Activated naive CD8-positive, alpha-beta T cell treated with anti-CD3 and anti-CD28 coated beads, Interleukin-2, amount 10 ng/mL, durations not matched to agents 7 days and 5 days (primary cell): ENCODE measurements around the gene FXR1. TPM values are rescaled to one million over a fixed set of nuclear protein-coding genes. Genes with fewer than 3 reads are reported as not detected.

ENCODE experiments used
- ATAC-seq: fragments of 150-1000 bp; cut with Tn5 transposase; one replicate; pipeline ENCODE4 v1.10.0; 2021; ENCODE audit warnings: low read depth, moderate library complexity
- POLR2A ChIA-PET: fragments of 350-600 bp; sonication (Branson Sonifier 250); formaldehyde crosslinking; loops from one replicate; lab custom pipeline; 2021; ENCODE audit warnings: antibody characterized with exemption; lab: Charles Lee
- DNase-seq: peaks from one replicate; pipeline ENCODE4 v3.0.0; 2021
- H3K27ac Mint-ChIP-seq: one replicate; pipeline ENCODE4 v1.8.0; 2022; ENCODE audit warnings: mild to moderate bottlenecking, mixed read lengths
- H3K27me3 Mint-ChIP-seq: one replicate; pipeline ENCODE4 v1.8.0; 2022; ENCODE audit warnings: mild to moderate bottlenecking, moderate library complexity, mixed read lengths
- H3K36me3 Mint-ChIP-seq: one replicate; pipeline ENCODE4 v1.8.0; 2021; ENCODE audit warnings: mild to moderate bottlenecking, mixed read lengths
- H3K4me1 Mint-ChIP-seq: one replicate; pipeline ENCODE4 v1.8.0; 2021; ENCODE audit warnings: mixed read lengths
- H3K4me3 Mint-ChIP-seq: one replicate; pipeline ENCODE4 v1.8.0; 2022; ENCODE audit warnings: mild to moderate bottlenecking, moderate library complexity, mixed read lengths
- H3K9me3 Mint-ChIP-seq: one replicate; pipeline ENCODE4 v1.8.0; 2021; ENCODE audit warnings: mixed read lengths
- total RNA-seq, 2 experiments: library from RNA; stranded (reverse); gene quantifications; one replicate each; pipeline ENCODE4 v1.2.3, GENCODE V29; 2021

The FXR1 gene
- total RNA-seq, 2 experiments from 2014 or later = 140 TPM

DNA sequence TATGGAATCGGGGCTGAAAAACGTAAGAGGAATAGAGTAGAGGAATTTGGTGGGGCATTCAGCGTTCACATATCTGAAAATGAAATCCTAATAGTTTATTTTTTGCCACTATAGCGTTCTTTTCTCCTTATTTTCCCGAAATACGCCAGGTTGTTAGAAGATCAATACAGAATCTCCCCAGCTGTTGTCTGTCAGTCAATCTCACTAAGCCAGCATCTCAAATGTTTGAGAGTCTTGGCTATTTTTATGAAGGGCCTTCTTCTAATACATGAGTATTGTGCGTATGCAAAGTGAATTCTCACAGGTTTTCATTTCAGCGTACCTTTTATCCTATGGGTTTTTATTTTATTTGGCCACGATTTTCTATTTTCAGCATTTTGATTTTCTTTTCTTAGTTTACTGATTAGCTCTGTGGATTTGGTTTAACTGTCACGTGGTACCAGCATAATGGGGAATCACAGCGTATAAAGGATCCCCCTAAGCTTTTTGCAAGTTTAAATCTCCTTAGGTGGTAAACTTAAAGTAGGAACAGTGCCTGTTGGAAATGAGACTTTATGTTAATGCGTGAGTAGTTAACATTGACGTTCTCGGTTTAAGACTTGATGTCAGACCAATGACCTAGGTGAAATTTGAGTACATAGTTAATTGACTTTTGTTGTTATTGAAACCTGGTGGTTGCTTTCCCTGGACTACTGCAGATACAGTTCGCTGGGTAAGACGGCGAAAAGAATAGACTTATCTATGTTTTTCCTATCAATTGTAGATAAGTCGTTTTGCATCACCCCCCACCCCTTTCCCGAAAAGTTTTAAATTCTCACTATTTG, 1.3 kb downstream of the FXR1 start:
- H3K27me3 Mint-ChIP-seq = no peaks in the 10 kb centered on the region
- no peaks in the 10 kb centered on the region for H3K9me3 Mint-ChIP-seq
- peaks cover 31% of the 10 kb centered on the region for H3K4me1 Mint-ChIP-seq
- ATAC-seq = no peak
- POLR2A ChIA-PET = interaction anchor here (1.2 to 1.4 kb wide), 2 partner anchors 18 to 312 kb away, joined by 3 read pairs; partner anchors contain the start of gene TTC14
- peak overlapping the region; percentile 93 for H3K27ac Mint-ChIP-seq
- DNase-seq = no peak
- peaks cover 10% of the 10 kb centered on the region for H3K36me3 Mint-ChIP-seq
- peak overlapping the region; percentile 98 for H3K4me3 Mint-ChIP-seq

DNA sequence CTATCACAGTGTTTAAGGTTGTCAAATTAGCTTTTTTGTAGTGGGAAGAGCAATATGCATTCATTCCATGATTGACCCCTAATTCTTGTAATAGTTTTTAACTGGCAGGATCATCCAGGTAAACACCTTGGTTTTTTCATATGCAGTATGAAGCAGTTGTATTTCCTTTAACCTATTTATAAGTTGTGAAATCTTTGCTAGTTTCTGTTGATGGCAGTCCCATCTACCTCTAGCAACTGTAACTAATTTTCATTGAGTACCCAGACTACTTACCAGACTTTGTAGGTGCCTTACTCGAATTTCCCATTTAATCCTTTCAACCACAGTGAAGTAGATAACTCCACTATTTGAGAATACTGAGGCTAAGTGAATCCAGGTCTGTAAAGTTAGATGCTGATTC, 6.1 kb downstream of the FXR1 start:
- Mint-ChIP-seq H3K36me3 (peaks cover 13% of the 10 kb centered on the region), H3K27me3 (no peaks in the 10 kb centered on the region), H3K4me3 (no peak overlapping the region), H3K4me1 (peaks cover 24% of the 10 kb centered on the region), H3K27ac (no peak overlapping the region), H3K9me3 (no peaks in the 10 kb centered on the region)
- ATAC-seq = no peak
- DNase-seq = no peak
- POLR2A ChIA-PET = no interaction called here

DNA sequence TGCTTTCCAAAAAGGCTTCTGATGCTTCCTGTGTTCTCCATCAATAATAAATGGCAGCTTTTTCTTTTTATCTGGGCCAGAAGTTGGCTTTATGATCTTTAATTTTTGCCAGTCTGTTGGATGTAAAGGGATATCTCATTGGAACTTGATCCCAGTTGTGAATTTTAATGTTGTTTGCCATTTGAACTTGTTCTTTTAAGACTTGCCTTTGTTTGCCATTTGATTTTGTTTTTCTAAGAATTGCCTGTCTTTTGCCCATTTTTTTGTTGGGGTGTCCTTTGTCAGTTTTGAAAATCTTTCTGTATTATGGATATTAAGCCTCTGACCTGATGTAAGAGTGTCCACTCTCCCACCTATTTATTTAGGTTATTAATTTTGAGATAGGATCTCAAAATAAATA, 9.8 kb downstream of the FXR1 start:
- no peak for DNase-seq
- Mint-ChIP-seq H3K27ac (no peak overlapping the region), H3K36me3 (peaks cover 12% of the 10 kb centered on the region), H3K27me3 (no peaks in the 10 kb centered on the region), H3K4me3 (no peak overlapping the region), H3K9me3 (no peaks in the 10 kb centered on the region), H3K4me1 (peaks cover 6% of the 10 kb centered on the region)
- ATAC-seq = no peak
- POLR2A ChIA-PET = no interaction called here

DNA sequence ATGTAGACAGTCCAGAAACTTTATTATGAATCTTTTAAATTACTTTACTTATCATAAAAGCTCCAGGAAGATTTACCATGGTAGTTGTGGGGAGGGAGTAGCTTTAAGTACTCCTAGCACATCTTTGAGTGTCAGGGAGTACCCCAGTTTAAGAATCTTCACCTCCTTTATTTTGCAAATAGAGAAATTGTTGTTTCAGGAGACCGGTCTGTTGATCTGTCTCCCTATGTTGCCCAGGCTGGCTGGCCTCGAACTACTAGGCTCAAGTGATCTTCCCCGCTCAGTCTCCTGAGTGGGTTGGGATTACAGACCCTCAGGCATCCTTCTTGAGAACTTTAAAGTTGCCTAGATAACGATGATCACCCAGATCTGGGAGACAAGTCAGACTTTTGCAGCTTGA, 11.1 kb downstream of the FXR1 start:
- Mint-ChIP-seq H3K36me3 (peaks cover 15% of the 10 kb centered on the region), H3K27ac (no peak overlapping the region), H3K27me3 (no peaks in the 10 kb centered on the region), H3K4me1 (peaks cover 8% of the 10 kb centered on the region), H3K4me3 (no peak overlapping the region), H3K9me3 (peaks cover 2% of the 10 kb centered on the region)
- DNase-seq = no peak
- ATAC-seq = no peak
- POLR2A ChIA-PET = no interaction called here

DNA sequence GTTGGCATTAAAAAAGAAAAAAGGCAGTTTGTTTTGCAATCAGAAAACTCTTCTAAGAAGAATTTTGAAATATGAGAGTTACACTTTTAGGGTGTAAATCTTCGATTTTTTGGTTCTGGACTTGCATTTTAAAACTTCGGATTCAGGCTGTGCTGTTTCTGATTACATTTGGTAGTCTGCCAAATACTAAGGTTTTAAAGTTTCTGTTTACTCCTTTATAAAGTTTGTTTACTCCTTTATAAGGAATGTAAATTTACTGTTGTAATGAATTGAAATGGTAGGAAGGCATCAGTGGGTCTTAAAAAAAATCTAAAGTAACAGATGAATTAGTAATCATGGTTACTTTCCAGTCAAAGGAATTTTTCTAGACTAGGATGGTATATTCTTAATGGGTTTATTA, 14.1 kb downstream of the FXR1 start:
- peaks cover 2% of the 10 kb centered on the region for H3K9me3 Mint-ChIP-seq
- POLR2A ChIA-PET = no interaction called here
- H3K36me3 Mint-ChIP-seq = peaks cover 18% of the 10 kb centered on the region
- no peak for DNase-seq
- no peak overlapping the region for H3K27ac Mint-ChIP-seq
- no peak overlapping the region for H3K4me3 Mint-ChIP-seq
- H3K4me1 Mint-ChIP-seq = peaks cover 15% of the 10 kb centered on the region
- ATAC-seq = no peak
- no peaks in the 10 kb centered on the region for H3K27me3 Mint-ChIP-seq

DNA sequence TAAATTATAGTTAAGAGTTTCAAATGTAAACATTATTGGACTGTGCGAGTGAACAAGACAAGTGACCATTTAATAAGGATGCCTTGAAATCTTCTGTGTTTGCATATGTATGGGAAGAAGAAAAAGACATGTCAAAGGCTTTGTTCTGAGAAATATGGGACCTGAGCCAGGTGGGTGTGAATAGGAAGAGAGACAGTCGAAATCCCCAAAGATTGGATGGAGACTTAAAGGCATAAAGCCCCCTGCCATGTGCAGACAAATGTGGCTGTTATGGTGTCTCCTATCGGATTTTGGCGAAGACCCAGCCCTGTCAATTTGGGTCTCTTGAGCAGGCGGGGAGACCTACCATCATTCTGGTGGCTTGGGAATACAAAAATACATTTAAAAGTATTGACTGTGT, 16.9 kb downstream of the FXR1 start:
- no peak for DNase-seq
- POLR2A ChIA-PET = no interaction called here
- H3K36me3 Mint-ChIP-seq = peaks cover 12% of the 10 kb centered on the region
- H3K4me1 Mint-ChIP-seq = peaks cover 18% of the 10 kb centered on the region
- peaks cover 2% of the 10 kb centered on the region for H3K9me3 Mint-ChIP-seq
- no peak for ATAC-seq
- no peaks in the 10 kb centered on the region for H3K27me3 Mint-ChIP-seq
- H3K27ac Mint-ChIP-seq = no peak overlapping the region
- no peak overlapping the region for H3K4me3 Mint-ChIP-seq

DNA sequence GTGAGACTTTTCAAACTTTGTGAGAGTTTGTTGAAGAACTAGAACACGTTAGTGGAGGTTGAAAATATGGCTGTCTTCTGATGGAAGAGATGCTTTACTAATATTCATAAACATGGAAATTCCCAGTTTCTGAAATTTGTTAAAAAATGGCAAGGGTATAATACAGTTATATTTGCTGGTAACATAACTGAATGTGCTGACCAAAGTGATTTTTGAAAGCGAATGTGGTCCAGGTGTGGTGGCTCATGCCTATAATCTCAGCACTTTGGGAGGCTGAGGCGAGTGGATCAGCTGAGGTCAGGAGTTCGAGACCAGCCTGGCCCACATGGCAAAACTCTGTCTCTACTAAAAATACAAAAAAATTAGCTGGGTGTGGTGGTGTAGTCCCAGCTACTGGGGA, 18.1 kb downstream of the FXR1 start:
- DNase-seq (no peak), ATAC-seq (no peak)
- POLR2A ChIA-PET = no interaction called here
- H3K9me3 Mint-ChIP-seq = peaks cover 2% of the 10 kb centered on the region
- H3K27ac Mint-ChIP-seq = no peak overlapping the region
- peaks cover 15% of the 10 kb centered on the region for H3K36me3 Mint-ChIP-seq
- H3K27me3 Mint-ChIP-seq = no peaks in the 10 kb centered on the region
- H3K4me1 Mint-ChIP-seq = peaks cover 18% of the 10 kb centered on the region
- no peak overlapping the region for H3K4me3 Mint-ChIP-seq

DNA sequence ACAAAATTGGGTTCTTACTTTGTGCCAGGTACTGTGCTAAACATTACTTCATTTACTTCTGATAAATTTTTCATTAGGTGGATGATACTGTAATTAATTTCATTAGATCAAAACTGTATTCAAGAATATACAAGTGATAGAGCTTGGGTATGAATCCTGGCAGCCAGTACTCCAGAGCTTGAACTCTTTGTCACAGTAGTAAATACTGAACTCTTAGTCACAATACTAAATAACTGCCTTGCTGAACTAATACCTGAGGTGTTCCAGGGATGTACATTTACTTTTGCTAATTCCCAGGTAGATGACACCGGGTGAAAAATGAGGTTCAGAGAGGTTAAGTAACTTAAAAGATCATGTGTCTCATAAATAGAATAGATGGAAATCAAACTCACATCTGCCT, 20.3 kb downstream of the FXR1 start:
- Mint-ChIP-seq H3K27ac (no peak overlapping the region), H3K36me3 (peaks cover 25% of the 10 kb centered on the region), H3K27me3 (no peaks in the 10 kb centered on the region), H3K4me1 (peaks cover 15% of the 10 kb centered on the region), H3K4me3 (no peak overlapping the region), H3K9me3 (peaks cover under 1% of the 10 kb centered on the region)
- no peak for DNase-seq
- ATAC-seq = no peak
- POLR2A ChIA-PET = no interaction called here

DNA sequence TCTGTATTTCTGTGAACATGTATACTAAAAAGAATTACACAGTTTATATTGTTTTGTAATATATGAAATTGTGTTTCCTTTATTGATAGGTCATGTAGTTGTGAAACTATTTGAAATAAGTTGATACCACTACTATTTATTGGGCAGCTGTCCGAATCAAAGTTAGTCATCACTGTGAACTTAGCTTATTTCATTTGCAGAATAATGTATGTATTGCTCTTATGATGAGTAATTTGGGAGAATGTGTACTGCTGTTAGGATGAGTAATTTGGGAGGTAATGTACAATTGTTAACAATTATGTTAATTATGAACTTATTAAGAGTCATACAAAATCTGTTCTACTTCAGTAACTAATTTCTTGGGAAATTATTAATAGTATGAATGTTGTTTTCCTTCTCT, 22.2 kb downstream of the FXR1 start:
- ATAC-seq (no peak), DNase-seq (no peak)
- no peak overlapping the region for H3K4me3 Mint-ChIP-seq
- H3K9me3 Mint-ChIP-seq = no peaks in the 10 kb centered on the region
- H3K27ac Mint-ChIP-seq = no peak overlapping the region
- peaks cover 12% of the 10 kb centered on the region for H3K4me1 Mint-ChIP-seq
- POLR2A ChIA-PET = no interaction called here
- H3K36me3 Mint-ChIP-seq = peaks cover 24% of the 10 kb centered on the region
- no peaks in the 10 kb centered on the region for H3K27me3 Mint-ChIP-seq

DNA sequence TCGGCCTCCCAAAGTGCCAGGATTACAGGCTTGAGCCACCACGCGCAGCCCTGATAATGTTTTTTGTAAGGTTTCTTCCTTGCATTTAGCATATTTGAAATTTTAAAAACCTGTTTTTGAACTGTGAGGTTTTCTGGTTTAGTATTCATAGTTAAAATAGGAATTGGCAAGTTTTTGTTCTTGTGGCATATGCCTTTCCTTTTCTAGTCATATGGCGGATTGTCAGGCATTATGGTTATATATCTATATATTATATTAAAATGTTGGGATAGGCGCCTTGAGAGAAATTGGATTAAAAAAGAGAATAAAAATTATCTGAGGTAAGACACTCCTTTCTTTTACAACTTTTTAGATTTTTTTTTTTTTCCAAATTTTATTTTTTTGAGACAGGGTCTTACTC, 28.4 kb downstream of the FXR1 start:
- Mint-ChIP-seq H3K9me3 (no peaks in the 10 kb centered on the region), H3K27ac (no peak overlapping the region), H3K36me3 (peaks cover 40% of the 10 kb centered on the region), H3K4me3 (no peak overlapping the region), H3K27me3 (no peaks in the 10 kb centered on the region), H3K4me1 (peaks cover 1% of the 10 kb centered on the region)
- no peak for DNase-seq
- POLR2A ChIA-PET = no interaction called here
- no peak for ATAC-seq

DNA sequence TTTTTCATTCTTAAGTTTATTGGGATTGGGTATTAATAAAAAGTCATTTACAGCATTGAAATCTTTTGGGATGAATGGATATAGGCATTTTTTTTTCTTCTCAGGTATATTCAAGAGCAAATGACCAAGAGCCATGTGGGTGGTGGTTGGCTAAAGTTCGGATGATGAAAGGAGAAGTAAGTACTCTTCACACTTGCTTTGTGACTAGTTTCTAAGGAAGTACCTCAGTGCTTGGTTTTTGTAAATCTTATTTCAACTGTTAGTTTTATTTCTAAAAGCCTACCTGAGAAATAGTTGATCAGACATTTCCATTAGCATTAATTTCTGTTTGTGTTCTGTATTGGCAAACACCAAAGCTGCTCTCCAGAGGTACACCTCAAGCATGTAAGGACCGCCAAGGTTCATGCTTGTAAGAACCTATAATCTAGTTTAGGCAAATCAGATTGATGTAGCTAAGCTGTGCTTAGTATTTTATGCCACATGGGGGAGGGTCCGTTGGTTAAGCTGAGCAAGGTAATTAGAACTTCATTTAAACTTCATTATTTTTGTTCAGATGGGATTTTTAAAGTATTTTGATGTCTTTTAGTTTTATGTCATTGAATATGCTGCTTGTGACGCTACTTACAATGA, 35.4 kb downstream of the FXR1 start:
- peaks cover 7% of the 10 kb centered on the region for H3K4me1 Mint-ChIP-seq
- no peak overlapping the region for H3K4me3 Mint-ChIP-seq
- H3K9me3 Mint-ChIP-seq = no peaks in the 10 kb centered on the region
- peaks cover 40% of the 10 kb centered on the region for H3K36me3 Mint-ChIP-seq
- ATAC-seq (no peak), DNase-seq (no peak)
- POLR2A ChIA-PET = no interaction called here
- no peak overlapping the region for H3K27ac Mint-ChIP-seq
- H3K27me3 Mint-ChIP-seq = no peaks in the 10 kb centered on the region

DNA sequence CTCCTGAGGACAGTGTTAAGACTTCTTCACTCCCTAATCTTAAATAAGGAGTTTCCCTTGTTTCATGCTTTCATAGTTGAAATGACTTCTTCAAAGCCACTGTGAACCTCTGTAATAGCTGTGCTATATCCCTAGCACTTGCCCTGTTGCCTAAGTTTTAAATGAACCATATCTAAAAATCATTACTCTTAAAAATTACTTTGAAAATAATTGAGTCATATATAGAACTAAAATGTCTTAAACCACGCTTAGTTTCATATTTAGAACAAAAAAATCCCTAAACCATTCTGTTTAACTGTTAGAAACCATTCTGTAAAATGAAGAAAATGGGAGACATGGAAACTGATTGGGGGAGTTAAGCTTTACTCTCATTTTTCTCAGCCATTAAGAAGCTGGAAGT, 47.2 kb downstream of the FXR1 start:
- H3K27ac Mint-ChIP-seq = no peak overlapping the region
- no peak overlapping the region for H3K4me3 Mint-ChIP-seq
- ATAC-seq (no peak), DNase-seq (no peak)
- H3K36me3 Mint-ChIP-seq = peaks cover 41% of the 10 kb centered on the region
- H3K9me3 Mint-ChIP-seq = no peaks in the 10 kb centered on the region
- H3K27me3 Mint-ChIP-seq = no peaks in the 10 kb centered on the region
- POLR2A ChIA-PET = no interaction called here
- H3K4me1 Mint-ChIP-seq = peaks cover 6% of the 10 kb centered on the region

DNA sequence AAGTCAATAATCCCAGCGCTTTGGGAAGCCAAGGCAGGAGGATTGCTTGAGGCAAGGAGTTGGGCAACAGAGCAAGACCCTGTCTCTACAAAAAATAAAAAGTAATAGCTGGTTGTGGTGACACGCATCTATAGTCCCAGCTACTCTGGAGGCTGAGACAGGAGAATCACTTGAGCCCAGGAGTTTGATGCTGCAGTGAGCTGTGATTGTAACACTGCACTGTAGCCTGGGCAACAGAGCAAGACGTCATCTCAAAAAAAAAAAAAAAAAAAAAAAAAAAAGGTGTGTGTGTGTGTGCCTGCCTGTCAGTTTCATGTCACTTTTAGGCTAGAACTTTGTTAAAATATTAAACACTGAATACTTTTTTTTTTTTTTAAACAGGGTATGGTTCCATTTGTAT, 48.6 kb downstream of the FXR1 start:
- H3K4me1 Mint-ChIP-seq = peaks cover 2% of the 10 kb centered on the region
- ATAC-seq = no peak
- H3K36me3 Mint-ChIP-seq = peaks cover 37% of the 10 kb centered on the region
- H3K27ac Mint-ChIP-seq = no peak overlapping the region
- POLR2A ChIA-PET = no interaction called here
- no peaks in the 10 kb centered on the region for H3K9me3 Mint-ChIP-seq
- DNase-seq = no peak
- H3K4me3 Mint-ChIP-seq = no peak overlapping the region
- no peaks in the 10 kb centered on the region for H3K27me3 Mint-ChIP-seq

DNA sequence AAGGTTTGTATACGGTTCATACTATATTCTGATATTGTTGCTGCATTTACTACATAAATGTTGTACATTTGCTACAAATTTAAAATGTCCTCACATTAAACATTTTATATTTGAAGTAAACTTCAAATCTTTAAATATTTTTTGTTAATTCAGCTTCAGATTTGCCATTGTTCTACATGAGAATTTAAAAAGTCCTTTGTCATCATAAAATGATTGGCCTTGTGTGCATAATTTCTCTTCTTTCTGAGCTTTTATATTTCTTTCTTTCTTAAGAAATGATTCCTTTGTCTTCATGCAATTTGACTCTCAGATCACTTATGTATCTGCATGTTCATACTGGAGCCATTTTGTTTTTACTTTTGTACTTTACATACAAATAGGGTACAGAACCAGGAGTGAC, 49.1 kb downstream of the FXR1 start:
- Mint-ChIP-seq H3K4me3 (no peak overlapping the region), H3K27me3 (no peaks in the 10 kb centered on the region), H3K9me3 (no peaks in the 10 kb centered on the region), H3K4me1 (peaks cover 1% of the 10 kb centered on the region), H3K36me3 (peaks cover 32% of the 10 kb centered on the region), H3K27ac (no peak overlapping the region)
- POLR2A ChIA-PET = no interaction called here
- DNase-seq (no peak), ATAC-seq (no peak)
